HG03354 (cell line): Measurements from ENCODE around the gene CTBP2.

Experiments used
- ATAC-seq: cut with Tn5 transposase; IDR thresholded peaks from one replicate; pipeline ENCODE4 v1.9.1; 2021; ENCODE audit warnings: mild to moderate bottlenecking; ENCODE audit not compliant: unreplicated experiment, poor library complexity, severe bottlenecking

Gene CTBP2

GRCh38 chr10:125129076-125129458 is 31.3 kb downstream of the CTBP2 start:
- no peak for ATAC-seq

- ATAC-seq = no peak
Observed at GRCh38 chr10:125128397-125129075, 31.8 kb downstream of the CTBP2 start.

- no peak for ATAC-seq
Observed at GRCh38 chr10:125127986-125128385, 32.4 kb downstream of the CTBP2 start.

GRCh38 chr10:125127110-125127509 is 33.3 kb downstream of the CTBP2 start:
- ATAC-seq = no peak

GRCh38 chr10:125125951-125126735 is 34.2 kb downstream of the CTBP2 start:
- no peak for ATAC-seq

GRCh38 chr10:125124907-125125306 is 35.5 kb downstream of the CTBP2 start:
- no peak for ATAC-seq

- ATAC-seq = no peak
Observed at GRCh38 chr10:125124115-125124487, 36.3 kb downstream of the CTBP2 start.

GRCh38 chr10:125123476-125124114 is 36.8 kb downstream of the CTBP2 start:
- no peak for ATAC-seq

GRCh38 chr10:125122566-125122965 is 37.8 kb downstream of the CTBP2 start:
- no peak for ATAC-seq

GRCh38 chr10:125121003-125121402 is 39.4 kb downstream of the CTBP2 start:
- no peak for ATAC-seq

GRCh38 chr10:125120053-125120710 is 40.2 kb downstream of the CTBP2 start:
- no peak for ATAC-seq

- ATAC-seq = no peak
Observed at GRCh38 chr10:125118701-125119100, 41.7 kb downstream of the CTBP2 start.

- ATAC-seq = no peak
Observed at GRCh38 chr10:125118011-125118611, 42.3 kb downstream of the CTBP2 start.

GRCh38 chr10:125116652-125117310 is 43.6 kb downstream of the CTBP2 start:
- no peak for ATAC-seq

- ATAC-seq = no peak
Observed at GRCh38 chr10:125116041-125116649, 44.2 kb downstream of the CTBP2 start.

- ATAC-seq = no peak
Observed at GRCh38 chr10:125115409-125115808, 45.0 kb downstream of the CTBP2 start.

- ATAC-seq = no peak
Observed at GRCh38 chr10:125114761-125115391, 45.5 kb downstream of the CTBP2 start.

GRCh38 chr10:125113691-125114371 is 46.5 kb downstream of the CTBP2 start:
- no peak for ATAC-seq
